Midbrain (tissue), 1 donor: ENCODE measurements around the gene TMEM178B.
A peak's percentile ranks its signal among the peaks of the same experiment; 100 is the strongest.

Experiments used
- DNase-seq: peaks from one replicate; lab custom pipeline; 2025; lab: John Stamatoyannopoulos, UW

The TMEM178B gene

DNA sequence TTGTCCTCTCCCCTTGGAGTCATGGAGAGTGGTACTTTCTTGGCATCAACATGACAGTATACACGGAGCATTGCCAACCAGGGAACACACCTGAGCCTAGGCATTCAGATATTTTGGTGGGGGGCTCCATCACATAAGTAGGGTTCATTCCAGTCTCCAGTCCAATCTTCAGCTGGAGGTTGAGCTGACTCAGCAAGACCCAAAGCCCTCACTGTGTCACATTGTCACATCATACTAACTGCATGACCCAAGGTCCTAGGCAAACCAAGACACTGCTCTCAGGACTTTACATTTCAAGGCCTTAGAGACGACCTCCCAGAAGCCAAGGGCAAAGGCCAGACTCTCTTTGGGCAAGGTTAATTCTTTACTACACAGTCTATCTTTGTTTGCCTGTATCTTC is 190.1 kb downstream of the TMEM178B start:
- no peak for DNase-seq

DNA sequence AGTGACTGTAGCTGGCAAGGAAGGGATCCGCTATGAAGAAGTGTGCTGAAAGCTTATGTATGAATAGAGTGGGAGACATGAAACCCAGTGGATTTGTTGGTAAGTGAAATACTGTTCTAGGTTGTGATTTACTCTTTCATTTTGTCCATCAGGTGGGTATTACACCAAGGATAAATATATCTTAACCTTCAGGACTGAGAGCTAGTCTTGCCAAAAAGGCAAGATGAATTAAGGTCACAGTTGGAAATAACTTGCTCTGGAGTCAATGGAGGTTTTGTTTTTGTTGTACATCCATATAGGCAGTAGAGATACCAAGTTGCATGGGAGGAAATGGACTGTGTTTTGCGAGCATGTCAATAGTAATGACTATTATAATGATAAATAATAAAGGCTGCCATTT is 190.6 kb downstream of the TMEM178B start:
- DNase-seq = no peak

DNA sequence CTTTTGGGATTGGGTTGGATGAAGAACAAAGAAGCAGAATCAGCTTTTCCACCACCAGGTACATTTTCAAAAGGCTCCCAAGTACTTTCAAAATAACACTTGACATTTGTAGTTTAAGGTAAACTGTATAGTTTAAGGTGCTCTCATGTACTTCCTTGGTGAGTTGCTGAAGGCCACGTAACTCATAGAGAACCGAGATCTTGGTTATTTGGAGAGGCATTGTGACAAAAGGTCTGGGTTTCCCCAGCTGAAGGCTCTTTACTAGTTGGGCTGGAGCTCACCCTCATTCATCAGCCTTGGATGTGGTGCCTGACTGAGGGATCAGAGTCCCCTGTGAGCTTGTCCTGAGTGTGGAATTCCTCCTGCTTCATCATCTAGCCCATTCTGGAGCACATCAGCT is 191.8 kb downstream of the TMEM178B start:
- no peak for DNase-seq

DNA sequence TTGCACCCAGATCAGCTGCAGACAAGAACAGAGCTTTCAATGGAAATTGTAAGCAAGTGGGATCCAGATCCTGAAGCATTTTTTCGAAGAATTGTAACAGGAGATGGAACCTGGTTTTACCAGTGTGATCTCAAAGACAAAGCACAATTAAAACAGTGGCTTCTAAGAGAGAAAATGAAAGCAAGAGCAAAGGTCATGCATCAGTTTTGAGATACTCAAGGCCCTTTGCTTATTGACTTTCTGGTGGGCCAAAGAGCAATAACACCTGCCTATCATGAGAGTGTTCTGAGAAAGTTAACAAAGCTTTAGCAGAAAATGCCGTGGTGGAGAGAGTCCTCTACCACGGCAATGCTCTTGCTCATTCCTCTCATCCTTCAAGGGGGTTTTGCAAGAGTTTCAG is 194.8 kb downstream of the TMEM178B start:
- DNase-seq = no peak

DNA sequence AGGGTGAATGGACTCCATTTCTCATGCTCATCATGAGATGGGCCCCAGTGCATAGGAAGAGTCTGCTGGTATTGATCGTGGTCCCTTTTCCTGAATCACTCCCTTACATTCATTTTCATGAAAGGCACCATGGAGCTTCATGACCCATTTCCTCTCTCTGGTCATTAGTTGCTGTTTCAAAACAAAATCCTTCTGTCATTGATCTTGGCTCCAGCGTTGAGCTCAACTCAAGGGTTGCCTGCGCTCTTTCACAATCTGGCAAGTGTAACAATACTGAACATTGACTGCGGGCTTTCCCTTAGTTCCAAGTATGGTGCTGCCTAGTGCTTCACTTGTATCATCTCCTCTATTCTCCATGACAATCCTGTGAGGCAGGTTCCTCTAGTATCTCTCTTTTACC is 197.6 kb downstream of the TMEM178B start:
- no peak for DNase-seq

DNA sequence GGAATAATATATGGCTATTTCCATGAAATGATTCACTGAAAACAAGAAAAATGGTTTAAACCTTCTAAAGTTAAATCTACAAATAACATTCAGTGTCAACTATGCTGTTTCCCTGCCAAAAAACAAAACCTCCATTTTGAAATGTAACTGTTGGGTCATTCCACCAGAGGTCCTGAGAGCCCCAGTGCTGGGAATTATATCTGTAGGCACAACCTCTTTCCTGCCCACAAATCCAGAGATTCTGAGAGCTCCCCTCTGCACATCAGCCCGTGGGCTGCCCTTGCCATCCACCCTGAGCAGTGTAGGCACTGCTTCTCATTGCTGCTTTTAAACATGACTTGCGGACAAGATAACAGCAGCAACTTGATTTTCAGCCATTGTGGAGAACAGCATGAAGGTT is 198.6 kb downstream of the TMEM178B start:
- no peak for DNase-seq

DNA sequence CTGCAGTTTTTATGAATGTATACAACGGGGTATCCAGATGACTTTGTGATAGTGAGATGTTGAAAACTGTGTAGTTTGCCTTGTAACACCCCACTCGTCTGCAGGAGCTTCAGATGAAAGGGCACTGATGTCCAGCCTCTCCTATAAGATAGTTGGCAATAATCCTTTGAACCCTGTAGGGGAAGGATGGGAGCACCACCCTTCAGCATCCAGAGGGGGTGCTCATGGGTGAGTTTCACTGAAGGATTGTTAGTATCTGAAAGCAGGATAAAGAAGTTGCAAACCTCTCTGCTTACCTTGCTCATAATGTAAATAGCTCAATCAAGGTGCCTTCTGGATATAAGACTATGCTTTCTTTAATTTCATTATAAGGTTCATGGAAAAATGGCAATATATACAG is 201.5 kb downstream of the TMEM178B start:
- DNase-seq = no peak

DNA sequence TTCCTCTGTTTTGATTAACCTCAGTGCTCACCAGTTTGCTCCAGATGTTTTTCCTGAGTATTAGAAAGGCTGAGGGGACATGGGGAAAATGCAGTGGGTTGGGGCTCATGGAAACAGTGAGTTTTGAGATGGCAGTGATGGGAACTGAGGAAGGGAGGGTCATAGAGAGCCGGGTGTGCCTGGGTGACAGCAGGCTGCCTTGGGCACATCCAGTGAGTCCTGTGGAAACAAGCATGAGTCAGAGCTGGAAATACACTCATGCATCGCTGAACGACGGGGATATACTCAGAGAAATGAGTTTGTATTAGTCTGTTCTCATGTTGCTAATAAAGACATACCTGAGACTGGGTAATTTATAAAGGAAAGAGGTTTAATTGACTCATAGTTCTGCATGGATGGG is 202.2 kb downstream of the TMEM178B start:
- DNase-seq = no peak

DNA sequence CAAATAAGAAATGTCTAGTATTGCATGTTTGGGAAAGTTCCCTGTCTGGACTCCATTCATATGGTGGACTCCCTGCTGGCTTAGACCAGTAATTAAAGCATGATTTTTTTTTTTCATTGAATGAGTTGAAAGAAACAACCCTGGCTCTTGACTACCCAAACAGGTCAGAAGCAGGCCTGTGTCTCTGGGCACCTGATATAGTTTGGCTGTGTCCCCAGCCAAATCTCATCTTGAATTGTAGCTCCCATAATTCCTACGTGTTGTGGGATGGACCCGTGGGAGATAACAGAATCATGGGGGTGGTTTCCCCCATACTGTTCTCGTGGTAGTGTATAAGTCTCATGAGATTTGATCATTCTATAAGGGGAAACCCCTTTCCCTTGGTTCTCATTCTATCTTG is 206.2 kb downstream of the TMEM178B start:
- DNase-seq = no peak

DNA sequence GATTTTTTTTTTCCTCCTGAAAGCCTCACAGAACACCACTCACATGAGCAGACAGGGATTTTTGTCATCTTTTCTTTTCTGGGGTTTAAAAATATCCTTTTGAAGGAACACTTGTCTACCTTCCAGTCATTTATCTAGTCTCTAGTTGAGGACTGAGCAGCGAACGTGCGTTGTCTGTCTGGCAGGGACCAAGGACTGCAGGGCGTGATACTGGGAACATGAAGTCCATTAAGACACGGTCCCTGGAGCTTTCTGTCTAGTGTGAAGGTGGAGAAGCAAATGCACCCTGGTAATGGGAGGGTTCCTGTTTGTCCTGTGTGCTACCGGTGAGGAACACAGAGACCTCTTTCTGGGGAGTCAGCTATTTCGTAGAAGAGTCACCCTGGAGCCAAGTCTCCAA is 207.4 kb downstream of the TMEM178B start:
- DNase-seq = no peak

DNA sequence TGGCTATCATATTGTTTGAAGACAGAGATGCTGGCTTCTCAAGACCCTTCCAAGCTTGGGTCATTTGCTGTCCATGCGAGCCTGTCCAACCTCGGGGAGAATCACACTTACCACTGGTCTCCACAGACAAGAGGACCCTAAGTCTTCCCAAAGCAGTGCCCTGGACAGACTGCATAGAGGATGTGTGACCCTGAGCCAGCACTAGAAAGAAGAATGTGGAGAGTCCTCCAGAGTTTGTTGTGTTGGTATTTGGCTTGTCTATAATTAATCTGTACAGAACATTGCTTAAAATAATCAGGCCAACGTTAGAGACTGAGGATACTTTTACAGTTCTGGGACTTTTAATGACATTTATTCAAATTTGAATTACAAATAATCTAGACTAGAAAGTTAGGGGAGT is 212.7 kb downstream of the TMEM178B start:
- no peak for DNase-seq

DNA sequence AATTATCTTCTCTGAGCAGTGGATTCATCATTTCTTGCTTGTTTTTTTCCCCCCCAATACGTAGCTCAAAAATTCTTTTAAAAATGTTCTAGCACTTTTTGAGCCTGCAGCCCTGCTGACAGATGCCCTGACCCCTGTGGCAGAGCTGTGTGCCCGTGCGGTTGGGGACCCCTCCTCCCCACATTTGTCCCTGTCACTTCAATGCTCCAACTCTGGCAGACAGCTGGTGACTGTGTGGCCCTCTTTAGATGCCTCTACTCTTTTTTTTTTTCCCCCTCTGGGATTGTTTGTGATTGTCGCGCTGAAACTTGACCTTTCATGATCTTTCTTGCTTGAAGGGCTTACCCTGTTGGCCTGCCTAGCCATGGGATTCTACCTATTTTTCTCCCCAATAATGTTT is 214.1 kb downstream of the TMEM178B start:
- DNase-seq = no peak

DNA sequence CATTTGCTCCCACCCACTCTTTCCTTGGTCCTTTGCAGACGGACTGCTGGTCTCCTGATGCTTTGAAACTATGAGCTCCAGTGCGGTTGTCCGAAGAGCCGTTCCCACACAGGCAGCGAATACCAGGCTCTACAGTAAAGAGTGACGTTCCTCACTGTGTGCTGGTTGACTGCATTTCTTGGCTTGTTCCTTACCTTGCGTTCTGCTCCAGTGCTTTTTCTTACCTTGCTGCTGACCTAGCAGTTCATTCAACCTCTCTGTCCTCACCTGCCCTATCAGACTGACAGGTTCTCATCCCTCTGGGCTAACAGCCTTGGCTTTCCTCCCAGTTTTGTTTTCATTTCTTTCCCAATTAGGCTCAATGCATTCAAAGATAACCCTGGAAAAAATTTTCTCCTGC is 214.8 kb downstream of the TMEM178B start:
- no peak for DNase-seq

DNA sequence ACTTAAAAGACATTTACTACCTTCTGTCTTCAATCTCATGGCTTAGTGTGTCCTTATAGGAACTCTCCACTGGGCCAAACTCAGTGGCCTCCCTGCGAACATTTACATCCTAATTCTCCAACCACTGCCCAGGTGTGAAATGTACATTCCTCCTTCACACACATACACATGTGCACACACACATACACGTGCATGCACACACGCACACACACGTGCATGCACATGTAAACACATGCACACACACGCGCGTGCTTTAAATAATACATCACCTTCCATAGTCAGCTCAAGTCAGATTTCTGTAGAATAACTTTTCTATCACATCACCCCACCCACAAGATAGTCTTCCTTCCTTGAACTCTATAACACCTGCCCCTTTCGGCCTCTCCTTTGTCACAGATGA is 216.5 kb downstream of the TMEM178B start:
- no peak for DNase-seq

DNA sequence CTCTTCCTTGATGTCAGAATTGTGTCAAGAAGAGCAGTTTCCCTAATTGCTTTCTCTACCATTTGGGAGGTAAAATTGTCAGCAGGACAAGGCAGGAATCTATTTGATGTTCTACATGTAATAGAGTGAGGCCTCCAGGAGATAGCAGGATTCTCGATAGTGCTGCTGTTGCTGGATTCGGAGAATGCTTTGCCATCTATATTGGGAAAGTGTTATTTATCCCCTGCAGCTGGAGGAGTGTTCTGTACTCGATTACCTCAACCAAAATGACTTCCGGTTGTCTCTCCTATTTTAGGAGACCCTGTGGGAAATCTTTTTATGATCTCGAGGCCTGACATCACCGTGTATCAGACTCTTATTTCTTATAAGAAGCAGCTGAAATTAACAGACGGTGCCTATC is 217.1 kb downstream of the TMEM178B start:
- DNase-seq = no peak

DNA sequence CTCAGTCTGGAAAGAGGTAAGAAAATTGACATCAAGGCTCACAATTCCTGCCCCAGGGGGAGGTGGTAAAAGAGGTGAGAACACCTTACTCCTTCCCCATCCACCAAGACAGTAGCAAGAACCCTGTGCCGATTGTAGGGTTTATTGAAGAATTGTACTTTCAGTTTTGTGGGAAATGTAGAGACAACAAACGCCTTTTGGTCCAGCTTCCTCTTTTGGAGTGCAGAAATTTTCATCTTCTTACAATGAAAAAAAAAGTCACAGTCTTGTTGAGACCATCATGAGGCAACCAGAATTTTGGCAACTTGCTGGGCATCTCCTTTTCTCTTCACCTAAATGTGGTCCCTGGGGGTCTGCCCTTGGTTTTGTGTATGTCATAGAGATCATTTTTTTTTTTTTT is 217.7 kb downstream of the TMEM178B start:
- DNase-seq = no peak

DNA sequence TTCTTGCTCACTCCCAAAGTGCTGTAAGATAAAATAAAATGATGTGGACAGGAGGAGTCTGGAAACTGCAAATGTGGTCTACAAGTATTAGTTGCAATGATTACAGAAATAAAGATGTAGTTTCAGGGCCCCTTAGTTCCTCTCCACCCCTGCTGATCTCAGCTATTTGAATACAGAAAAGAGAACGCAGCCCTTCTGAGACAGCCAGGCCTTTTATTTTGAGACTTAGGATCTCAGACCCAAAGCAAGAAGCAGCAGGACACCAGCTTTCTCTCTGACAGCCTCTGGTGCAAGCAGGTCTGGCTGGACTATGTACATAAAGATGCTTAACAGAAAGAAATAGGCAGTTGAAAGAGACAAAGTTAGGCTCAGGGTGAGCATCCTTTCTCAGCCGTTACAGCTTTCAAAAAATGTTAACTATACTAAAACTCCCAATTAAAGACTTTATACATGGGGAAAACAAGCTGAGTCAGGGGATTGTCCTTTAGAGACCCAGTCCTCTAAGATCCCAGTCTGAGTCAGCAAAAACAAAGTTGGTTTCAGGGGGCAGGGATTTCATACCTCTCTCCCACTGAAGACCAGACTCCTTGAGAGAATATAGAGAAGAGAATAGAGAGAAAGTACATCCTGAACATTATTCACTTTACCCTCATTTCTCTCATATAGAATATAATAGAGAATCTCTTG is 220.4 kb downstream of the TMEM178B start:
- DNase-seq = peak; percentile 39

DNA sequence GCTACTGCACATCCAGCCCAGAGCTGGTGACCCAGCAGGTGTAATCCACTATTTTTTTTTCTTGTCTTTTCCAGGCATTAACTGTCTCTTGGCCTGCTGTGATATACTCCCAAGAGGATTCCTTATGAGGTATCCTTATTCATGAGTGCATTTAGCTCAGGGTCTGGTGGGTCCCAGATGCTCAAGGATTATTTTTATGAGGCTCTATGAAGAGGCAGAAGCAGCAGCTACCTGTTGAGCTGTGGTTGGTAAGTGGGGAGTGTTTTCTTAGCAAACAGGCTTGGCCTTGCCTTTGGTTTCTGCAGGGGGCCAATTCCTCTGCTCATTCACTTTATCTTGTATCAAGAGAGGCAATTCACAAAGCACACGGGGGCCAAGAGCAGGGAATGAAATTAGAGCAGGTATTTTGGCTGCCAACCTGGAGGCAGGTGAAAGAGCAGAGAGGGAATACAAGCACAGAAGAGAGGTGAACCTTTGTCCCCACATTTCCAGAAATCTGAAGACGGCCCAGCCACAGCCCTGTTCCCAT is 221.6 kb downstream of the TMEM178B start:
- no peak for DNase-seq

DNA sequence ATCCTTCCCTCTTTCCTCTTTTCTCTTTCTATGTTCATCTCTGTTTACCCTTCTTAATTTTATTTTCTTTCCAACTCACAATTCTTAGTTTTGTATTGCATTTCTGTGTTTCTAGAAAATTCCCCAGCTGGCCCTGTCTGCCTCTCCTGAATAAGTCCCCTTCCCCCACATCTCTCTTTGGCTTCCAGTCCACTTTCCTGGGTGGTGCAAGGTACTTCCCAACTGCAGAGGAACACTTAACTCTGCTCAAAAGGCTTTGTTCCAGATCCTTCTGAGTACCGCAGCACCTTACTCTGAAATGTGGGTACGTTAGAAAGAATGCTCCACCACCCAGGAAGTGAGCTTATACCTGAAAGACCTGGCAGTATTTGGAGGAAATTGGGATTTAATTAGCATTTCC is 227.0 kb downstream of the TMEM178B start:
- no peak for DNase-seq

DNA sequence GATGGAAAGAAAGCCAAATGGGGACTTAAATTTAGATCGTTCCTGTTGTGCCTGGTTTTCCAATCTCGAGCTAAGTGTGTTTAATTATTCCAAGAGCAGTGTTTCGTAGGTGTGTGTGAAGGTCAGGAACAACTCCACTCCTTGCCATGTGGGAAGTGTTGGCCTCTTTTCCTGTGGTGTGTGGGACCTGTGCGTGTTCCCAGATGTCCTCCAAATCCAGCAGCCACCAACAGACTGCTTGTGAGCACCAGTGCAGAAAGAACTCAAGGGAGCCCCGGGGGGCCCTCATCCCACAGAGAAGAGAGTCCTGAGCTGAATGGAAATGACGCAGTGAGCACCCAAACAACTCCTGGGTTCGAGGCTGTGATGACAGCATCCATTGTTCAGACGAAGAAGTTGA is 227.7 kb downstream of the TMEM178B start:
- DNase-seq = no peak

DNA sequence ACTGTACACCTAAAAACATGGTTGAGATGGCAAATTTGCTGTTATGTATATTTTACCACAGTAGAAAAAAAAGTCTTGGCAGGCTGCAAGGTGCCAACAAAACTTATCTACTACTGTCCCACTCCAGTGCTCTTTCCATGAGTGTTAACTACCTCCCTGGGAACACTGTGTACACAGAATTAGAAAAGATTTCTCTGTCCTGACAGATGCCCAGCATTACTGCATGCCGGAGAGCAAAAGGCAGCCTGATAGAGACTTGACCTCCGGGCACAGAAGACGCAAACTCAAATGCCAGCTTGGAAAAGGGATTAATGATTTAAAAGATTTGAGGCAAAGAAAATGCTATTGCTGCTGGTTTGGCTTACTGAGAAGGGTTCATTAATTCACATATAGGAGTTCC is 228.8 kb downstream of the TMEM178B start:
- DNase-seq = no peak

DNA sequence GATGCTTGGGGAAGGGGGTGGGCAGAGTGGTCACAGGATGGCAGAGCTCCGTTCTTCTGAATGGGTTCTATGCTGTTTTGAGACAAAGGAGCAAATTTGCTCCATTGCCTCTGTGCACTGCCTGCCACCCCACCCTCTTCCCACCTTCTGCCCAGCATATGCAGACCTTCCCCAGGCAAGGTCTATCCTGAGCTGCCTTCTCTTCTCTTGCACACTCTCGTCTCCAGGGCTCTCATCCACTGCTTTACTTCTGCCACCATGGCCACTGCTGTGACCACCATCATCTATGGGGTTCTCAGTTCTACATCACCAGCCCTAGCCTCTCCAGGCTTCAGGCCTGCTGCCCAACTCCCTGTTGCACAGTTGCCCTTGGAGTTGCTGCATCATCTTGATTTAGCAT is 230.4 kb downstream of the TMEM178B start:
- DNase-seq = no peak

DNA sequence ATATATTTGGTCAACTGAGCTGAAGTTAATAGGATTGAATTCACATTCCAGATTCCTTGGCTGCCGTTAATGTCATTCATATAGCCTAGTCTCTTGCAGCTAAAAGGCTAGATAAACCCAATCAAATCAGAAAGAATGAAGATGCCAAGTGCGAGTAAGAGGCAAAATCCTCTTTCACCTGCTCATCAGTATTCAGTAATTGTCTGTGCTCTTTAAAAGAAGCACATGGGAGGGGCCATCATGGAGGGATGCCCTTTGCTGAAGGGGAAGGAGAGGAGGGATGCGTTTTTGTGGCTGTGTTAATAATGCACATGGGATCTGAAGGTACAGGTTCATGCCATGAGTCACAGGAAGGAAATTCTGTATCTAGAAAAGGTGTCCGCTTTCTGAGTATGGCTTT is 232.2 kb downstream of the TMEM178B start:
- DNase-seq = no peak

DNA sequence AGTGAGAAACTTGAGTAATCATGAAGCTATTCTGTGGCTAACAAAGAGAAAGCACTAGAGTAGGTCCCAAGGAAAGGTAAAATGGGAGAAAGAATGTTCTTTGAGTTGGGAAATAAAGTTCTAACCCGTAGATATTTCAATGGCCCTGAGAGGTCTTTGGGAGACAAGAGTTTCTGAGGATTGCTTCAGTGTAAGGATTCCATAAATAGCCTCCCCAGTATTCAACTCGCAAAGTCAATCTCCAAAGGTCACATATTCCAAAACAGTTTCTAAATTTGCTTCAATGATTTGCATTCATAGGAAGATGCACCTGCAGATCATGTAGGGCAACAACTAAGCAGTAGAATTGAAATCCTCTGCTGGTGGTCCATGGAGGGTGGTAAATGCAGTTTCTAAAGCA is 238.5 kb downstream of the TMEM178B start:
- DNase-seq = no peak
